ENCODE results near the gene LIMCH1.

LIMCH1 gene

GRCh38 chr4:41532336-41532735, 5.6 kb upstream of the LIMCH1 start:
- no peak for DNase-seq (ENCODE audit: low read depth in 2 of 2)

- DNase-seq (ENCODE audit: low read depth in 2 of 2): no peak
Observed at GRCh38 chr4:41532882-41533281, 5.1 kb upstream of the LIMCH1 start.

DNA sequence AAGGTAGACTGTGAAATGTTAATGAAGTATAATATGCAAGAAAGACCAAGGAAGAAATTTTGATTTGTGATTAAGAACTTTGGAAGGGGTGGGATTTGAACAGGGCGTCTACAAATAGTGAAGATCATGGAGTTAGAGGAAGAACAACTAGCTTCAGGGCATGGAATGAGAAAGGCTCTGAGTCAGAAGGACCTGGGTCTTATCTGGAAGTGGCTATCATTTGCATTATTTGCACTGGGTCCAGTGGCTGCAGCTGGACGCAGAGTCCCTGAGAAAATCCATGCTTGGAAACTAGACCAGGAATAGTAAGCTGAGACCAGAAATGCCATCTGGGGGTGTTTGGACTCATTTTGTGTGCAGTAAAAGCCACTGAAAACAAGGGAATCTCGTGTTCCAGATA, 4.3 kb upstream of the LIMCH1 start:
- DNase-seq (ENCODE audit: low read depth in 2 of 2): no peak

GRCh38 chr4:41534404-41534803, 3.6 kb upstream of the LIMCH1 start:
- no peak for DNase-seq (ENCODE audit: low read depth in 2 of 2)

DNA sequence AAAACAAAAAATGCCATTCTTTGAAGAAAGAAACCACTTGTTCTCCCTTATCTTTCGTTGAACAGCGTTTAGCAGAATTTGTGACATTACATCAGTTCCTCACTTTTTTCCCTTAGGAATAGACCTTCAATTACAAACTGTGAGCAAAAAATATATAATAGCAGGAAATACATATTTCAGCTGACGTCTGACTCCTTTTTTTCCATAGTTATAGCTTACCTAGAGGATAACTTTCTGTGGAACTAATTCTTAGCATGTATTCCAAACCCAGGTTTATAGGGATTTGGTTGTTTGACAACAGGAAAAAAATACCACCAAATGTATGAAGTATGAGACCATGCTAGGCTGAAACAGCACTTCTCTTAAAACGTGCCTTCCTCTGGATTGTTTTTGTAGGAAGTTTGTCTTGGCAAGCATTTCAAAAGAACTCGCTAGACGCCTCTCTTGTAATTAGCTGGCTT, 2.0 kb upstream of the LIMCH1 start:
- no peak for DNase-seq (ENCODE audit: low read depth in 2 of 2)

GRCh38 chr4:41537292-41537890, 566 bp upstream of the LIMCH1 start:
- no peak for DNase-seq (ENCODE audit: low read depth in 2 of 2)

- no peak for DNase-seq (ENCODE audit: low read depth in 2 of 2)
Observed at GRCh38 chr4:41538887-41539498, 1.0 kb downstream of the LIMCH1 start.

- DNase-seq (ENCODE audit: low read depth in 2 of 2): no peak
Observed at GRCh38 chr4:41539711-41540110, 1.8 kb downstream of the LIMCH1 start.

DNA sequence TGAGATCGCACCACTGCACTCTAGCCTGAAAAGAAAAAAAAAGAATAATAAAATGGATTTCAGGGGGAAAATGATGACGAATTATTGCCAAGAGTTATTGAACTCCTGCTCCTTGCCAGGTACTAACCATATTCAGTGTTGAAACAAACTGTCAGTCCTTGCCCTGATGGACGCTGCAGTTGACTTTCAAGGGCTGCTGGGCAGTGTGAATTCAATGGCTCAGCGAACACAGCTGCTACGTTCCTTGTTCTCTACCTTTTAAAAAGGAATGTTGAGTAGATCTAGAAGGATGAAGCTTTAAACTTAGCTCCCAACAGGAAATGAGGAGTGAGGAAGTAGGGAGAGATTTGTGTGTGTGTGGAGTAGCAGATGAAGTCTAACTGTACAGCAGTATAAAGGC, 2.7 kb downstream of the LIMCH1 start:
- DNase-seq (ENCODE audit: low read depth in 2 of 2): no peak

- no peak for DNase-seq (ENCODE audit: low read depth in 2 of 2)
Observed at GRCh38 chr4:41541687-41542094, 3.7 kb downstream of the LIMCH1 start.

GRCh38 chr4:41542526-41543275, 4.7 kb downstream of the LIMCH1 start:
- no peak for DNase-seq (ENCODE audit: low read depth in 2 of 2)

- DNase-seq (ENCODE audit: low read depth in 2 of 2): no peak
Observed at GRCh38 chr4:41545238-41545637, 7.3 kb downstream of the LIMCH1 start.

- DNase-seq (ENCODE audit: low read depth in 2 of 2): no peak
Observed at GRCh38 chr4:41546638-41547037, 8.7 kb downstream of the LIMCH1 start.

GRCh38 chr4:41548305-41548880, 10.4 kb downstream of the LIMCH1 start:
- DNase-seq (ENCODE audit: low read depth in 2 of 2): no peak

GRCh38 chr4:41549478-41549877, 11.5 kb downstream of the LIMCH1 start:
- no peak for DNase-seq (ENCODE audit: low read depth in 2 of 2)

GRCh38 chr4:41550308-41550707, 12.4 kb downstream of the LIMCH1 start:
- DNase-seq (ENCODE audit: low read depth in 2 of 2): no peak

DNA sequence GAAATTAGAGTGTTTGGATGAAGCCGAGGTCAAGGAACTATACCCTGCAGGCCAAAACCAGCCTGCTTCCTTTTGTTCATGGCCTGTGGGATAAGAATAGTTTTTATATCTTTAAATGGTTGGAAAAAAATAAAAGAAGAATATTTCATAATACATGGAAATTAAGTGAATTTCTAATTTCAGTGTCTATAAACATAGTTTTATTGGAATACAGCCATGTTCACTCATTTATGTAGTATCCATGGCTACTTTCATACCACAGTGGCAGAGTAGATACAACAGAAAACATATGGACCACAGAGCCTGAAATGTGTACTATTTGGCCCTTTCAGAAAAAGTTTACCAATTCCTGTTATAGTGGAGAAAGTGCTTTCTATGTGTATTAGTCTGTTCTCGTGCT, 13.6 kb downstream of the LIMCH1 start:
- DNase-seq (ENCODE audit: low read depth in 2 of 2): no peak

- no peak for DNase-seq (ENCODE audit: low read depth in 2 of 2)
Observed at GRCh38 chr4:41554905-41555304, 16.9 kb downstream of the LIMCH1 start.

DNA sequence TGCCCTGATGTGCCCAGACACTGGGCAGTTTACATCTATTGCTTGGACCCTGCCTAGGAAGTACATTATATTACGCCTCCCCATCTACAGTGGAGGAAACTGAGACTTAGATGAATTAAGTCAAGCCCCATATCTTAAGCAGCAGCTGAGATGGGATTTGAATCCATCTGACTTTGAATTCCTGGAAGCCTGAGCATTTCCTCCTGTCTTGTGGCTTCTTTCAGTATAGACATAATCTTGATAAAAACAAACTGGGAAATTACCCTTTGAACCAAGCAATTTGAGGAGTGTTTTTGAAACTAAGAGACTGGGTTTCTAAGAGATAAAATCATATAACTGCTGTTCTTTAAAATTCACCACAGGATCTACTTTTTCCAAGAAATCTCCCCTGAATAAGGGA, 18.6 kb downstream of the LIMCH1 start:
- DNase-seq (ENCODE audit: low read depth in 2 of 2): no peak

DNA sequence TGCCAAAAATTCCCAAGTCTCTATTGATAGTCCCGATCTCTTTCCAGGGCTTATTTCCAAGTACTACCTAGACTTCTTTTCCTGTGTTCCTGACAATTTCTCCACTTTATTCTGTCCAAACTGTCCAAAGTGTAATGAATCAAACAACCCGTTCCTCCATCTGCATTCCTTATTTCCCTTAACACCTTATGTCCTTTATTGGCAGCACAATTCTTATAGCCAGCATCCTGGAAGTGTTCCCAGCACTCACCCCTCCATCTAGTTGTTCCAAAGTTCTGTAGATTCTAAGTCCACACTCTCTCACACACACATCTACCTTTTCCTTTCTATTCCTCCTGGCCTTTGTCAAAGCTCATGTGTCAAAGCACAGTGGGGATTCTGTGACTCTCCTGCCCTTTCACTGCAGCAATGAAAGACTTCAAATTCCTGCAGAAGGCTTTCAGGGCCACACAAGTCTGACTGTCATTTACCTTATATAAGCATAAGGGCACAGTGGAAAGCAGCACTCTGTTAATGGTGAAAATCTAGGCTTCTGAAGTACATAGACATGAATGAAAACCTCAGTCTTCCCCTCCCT, 22.1 kb downstream of the LIMCH1 start:
- DNase-seq (ENCODE audit: low read depth in 2 of 2): no peak

DNA sequence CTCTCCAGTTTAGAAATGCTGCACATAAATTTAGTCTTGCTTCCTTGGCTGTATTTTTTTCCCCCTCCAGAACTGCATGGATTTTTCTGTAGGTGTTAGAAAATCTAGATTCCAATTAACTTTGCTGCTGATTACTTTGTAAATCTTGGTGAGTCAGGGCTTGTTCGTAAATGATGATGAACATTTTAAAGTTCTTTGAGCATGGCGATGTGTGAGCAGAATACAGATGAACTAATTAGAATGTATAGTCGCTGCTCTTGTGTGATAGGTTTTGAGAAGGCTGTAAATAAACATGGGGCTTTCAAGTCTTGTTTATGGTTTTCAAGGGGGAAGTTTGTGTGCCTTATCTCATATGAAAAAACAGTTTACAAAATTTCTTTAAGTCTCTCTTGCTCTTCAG, 23.3 kb downstream of the LIMCH1 start:
- no peak for DNase-seq (ENCODE audit: low read depth in 2 of 2)

DNA sequence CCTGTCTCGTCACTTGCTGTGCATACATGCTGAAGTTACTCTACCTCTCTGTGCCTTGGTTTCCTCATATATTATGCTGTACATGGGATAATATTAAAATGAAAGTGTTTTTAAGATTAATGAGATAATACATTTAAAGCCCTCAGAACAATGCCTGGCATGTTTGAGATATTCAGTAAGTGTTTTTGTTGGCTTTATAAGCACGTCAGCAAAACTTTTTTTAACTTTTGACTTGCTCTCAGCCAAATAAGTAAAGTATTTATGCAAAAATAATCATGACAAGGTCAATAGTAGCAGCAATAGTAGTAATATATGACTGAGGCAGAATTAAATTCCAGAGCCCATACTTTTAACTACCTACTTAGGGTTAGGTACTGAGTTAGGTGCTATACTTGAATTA, 29.2 kb downstream of the LIMCH1 start:
- no peak for DNase-seq (ENCODE audit: low read depth in 2 of 2)
